ENCODE data around the gene CTSD. TPM values are rescaled to one million over a fixed set of nuclear protein-coding genes. Genes with fewer than 3 reads are reported as not detected.

CTSD gene
- total RNA-seq, 2 donors from 2014 or later = 38.0 to 59.1 TPM

GRCh38 chr11:1786466-1786865 lies 22.7 kb upstream of the CTSD start:
- ATAC-seq (replicated peaks) = no peak
- Mint-ChIP-seq H3K27me3 (peaks cover 4% of the 10 kb centered on the region), H3K36me3 (ENCODE audit: low read depth) (no peaks in the 10 kb centered on the region), H3K4me3 (no peak overlapping the region), H3K27ac (no peak overlapping the region), H3K4me1 (no peaks in the 10 kb centered on the region), H3K9me3 (no peaks in the 10 kb centered on the region)

- no peak overlapping the region for H3K4me3 Mint-ChIP-seq
- no peaks in the 10 kb centered on the region for H3K9me3 Mint-ChIP-seq
- no peaks in the 10 kb centered on the region for H3K36me3 Mint-ChIP-seq (ENCODE audit: low read depth)
- ATAC-seq (replicated peaks) = no peak
- no peak overlapping the region for H3K27ac Mint-ChIP-seq
- H3K27me3 Mint-ChIP-seq = peaks cover 4% of the 10 kb centered on the region
- H3K4me1 Mint-ChIP-seq = no peaks in the 10 kb centered on the region
These were observed 22.2 kb upstream of the CTSD start for GRCh38 chr11:1785749-1786413.

- no peaks in the 10 kb centered on the region for H3K4me1 Mint-ChIP-seq
- peaks cover 10% of the 10 kb centered on the region for H3K27me3 Mint-ChIP-seq
- H3K9me3 Mint-ChIP-seq = no peaks in the 10 kb centered on the region
- no peak overlapping the region for H3K27ac Mint-ChIP-seq
- no peak overlapping the region for H3K4me3 Mint-ChIP-seq
- no peak for ATAC-seq (replicated peaks)
- no peaks in the 10 kb centered on the region for H3K36me3 Mint-ChIP-seq (ENCODE audit: low read depth)
These were observed 21.3 kb upstream of the CTSD start for GRCh38 chr11:1784761-1785650.

- H3K9me3 Mint-ChIP-seq = no peaks in the 10 kb centered on the region
- no peaks in the 10 kb centered on the region for H3K36me3 Mint-ChIP-seq (ENCODE audit: low read depth)
- ATAC-seq (replicated peaks) = no peak
- peaks cover 10% of the 10 kb centered on the region for H3K27me3 Mint-ChIP-seq
- no peaks in the 10 kb centered on the region for H3K4me1 Mint-ChIP-seq
- no peak overlapping the region for H3K27ac Mint-ChIP-seq
- H3K4me3 Mint-ChIP-seq = no peak overlapping the region
These were observed 20.2 kb upstream of the CTSD start for GRCh38 chr11:1783725-1784529.

- no peak overlapping the region for H3K4me3 Mint-ChIP-seq
- H3K27ac Mint-ChIP-seq = no peak overlapping the region
- ATAC-seq (replicated peaks) = no peak
- H3K36me3 Mint-ChIP-seq (ENCODE audit: low read depth) = no peaks in the 10 kb centered on the region
- H3K4me1 Mint-ChIP-seq = no peaks in the 10 kb centered on the region
- H3K9me3 Mint-ChIP-seq = no peaks in the 10 kb centered on the region
- H3K27me3 Mint-ChIP-seq = peaks cover 10% of the 10 kb centered on the region
These were observed 19.4 kb upstream of the CTSD start for GRCh38 chr11:1782831-1783724.

- no peaks in the 10 kb centered on the region for H3K36me3 Mint-ChIP-seq (ENCODE audit: low read depth)
- H3K27me3 Mint-ChIP-seq = peaks cover 10% of the 10 kb centered on the region
- H3K4me1 Mint-ChIP-seq = no peaks in the 10 kb centered on the region
- no peaks in the 10 kb centered on the region for H3K9me3 Mint-ChIP-seq
- no peak for ATAC-seq (replicated peaks)
- no peak overlapping the region for H3K4me3 Mint-ChIP-seq
- no peak overlapping the region for H3K27ac Mint-ChIP-seq
These were observed 18.4 kb upstream of the CTSD start for GRCh38 chr11:1782031-1782590.

GRCh38 chr11:1781593-1781975 lies 17.9 kb upstream of the CTSD start:
- H3K36me3 Mint-ChIP-seq (ENCODE audit: low read depth) = no peaks in the 10 kb centered on the region
- no peaks in the 10 kb centered on the region for H3K4me1 Mint-ChIP-seq
- peaks cover 10% of the 10 kb centered on the region for H3K27me3 Mint-ChIP-seq
- H3K27ac Mint-ChIP-seq = no peak overlapping the region
- H3K9me3 Mint-ChIP-seq = no peaks in the 10 kb centered on the region
- ATAC-seq (replicated peaks) = no peak
- H3K4me3 Mint-ChIP-seq = no peak overlapping the region

GRCh38 chr11:1780700-1781592 lies 17.2 kb upstream of the CTSD start:
- Mint-ChIP-seq H3K4me3 (no peak overlapping the region), H3K27ac (no peak overlapping the region), H3K27me3 (peaks cover 6% of the 10 kb centered on the region), H3K36me3 (ENCODE audit: low read depth) (no peaks in the 10 kb centered on the region), H3K9me3 (no peaks in the 10 kb centered on the region), H3K4me1 (no peaks in the 10 kb centered on the region)
- ATAC-seq (replicated peaks) = peak; percentile 14

GRCh38 chr11:1779806-1780699 lies 16.3 kb upstream of the CTSD start:
- no peaks in the 10 kb centered on the region for H3K36me3 Mint-ChIP-seq (ENCODE audit: low read depth)
- H3K27ac Mint-ChIP-seq = no peak overlapping the region
- H3K9me3 Mint-ChIP-seq = no peaks in the 10 kb centered on the region
- ATAC-seq (replicated peaks) = no peak
- H3K27me3 Mint-ChIP-seq = peaks cover 5% of the 10 kb centered on the region
- no peaks in the 10 kb centered on the region for H3K4me1 Mint-ChIP-seq
- H3K4me3 Mint-ChIP-seq = no peak overlapping the region

- H3K9me3 Mint-ChIP-seq = no peaks in the 10 kb centered on the region
- no peak overlapping the region for H3K4me3 Mint-ChIP-seq
- no peak for ATAC-seq (replicated peaks)
- no peaks in the 10 kb centered on the region for H3K4me1 Mint-ChIP-seq
- peaks cover 5% of the 10 kb centered on the region for H3K27me3 Mint-ChIP-seq
- no peaks in the 10 kb centered on the region for H3K36me3 Mint-ChIP-seq (ENCODE audit: low read depth)
- no peak overlapping the region for H3K27ac Mint-ChIP-seq
These were observed 15.5 kb upstream of the CTSD start for GRCh38 chr11:1779034-1779805.

GRCh38 chr11:1778141-1778911 lies 14.6 kb upstream of the CTSD start:
- H3K4me1 Mint-ChIP-seq = no peaks in the 10 kb centered on the region
- no peaks in the 10 kb centered on the region for H3K36me3 Mint-ChIP-seq (ENCODE audit: low read depth)
- H3K9me3 Mint-ChIP-seq = no peaks in the 10 kb centered on the region
- H3K27me3 Mint-ChIP-seq = peaks cover 5% of the 10 kb centered on the region
- ATAC-seq (replicated peaks) = no peak
- no peak overlapping the region for H3K27ac Mint-ChIP-seq
- H3K4me3 Mint-ChIP-seq = no peak overlapping the region
